Immature natural killer cell (primary cell): ENCODE measurements around the gene SAMD4A. TPM values are rescaled to one million over a fixed set of nuclear protein-coding genes. Genes with fewer than 3 reads are reported as not detected.

ENCODE experiments used
- DNase-seq, 3 donors: peaks; one replicate each; pipeline ENCODE4 v3.0.0; 2022; ENCODE audit warnings: mixed read lengths in 1 of 3
- H3K27ac Mint-ChIP-seq, 6 donors: one replicate each; pipeline ENCODE4 v1.8.0; 2020; ENCODE audit warnings: mixed read lengths in 6 of 6, mild to moderate bottlenecking in 5 of 6, inconsistent platforms in 4 of 6, moderate library complexity in 3 of 6
- H3K27me3 Mint-ChIP-seq, 3 donors: one replicate each; pipeline ENCODE4 v1.8.0; 2020 to 2021; ENCODE audit warnings: low read depth in 3 of 3, mild to moderate bottlenecking in 3 of 3, mixed read lengths in 3 of 3, moderate library complexity in 3 of 3, inconsistent platforms in 1 of 3
- H3K36me3 Mint-ChIP-seq, 3 donors: one replicate each; pipeline ENCODE4 v1.8.0; 2020; ENCODE audit warnings: mixed read lengths in 3 of 3, inconsistent platforms in 2 of 3, mild to moderate bottlenecking in 2 of 3
- H3K4me1 Mint-ChIP-seq, 2 donors: one replicate each; pipeline ENCODE4 v1.8.0; 2020; ENCODE audit warnings: inconsistent platforms in 2 of 2, mild to moderate bottlenecking in 2 of 2, mixed read lengths in 2 of 2, moderate library complexity in 1 of 2
- H3K4me3 Mint-ChIP-seq, 5 donors: one replicate each; pipeline ENCODE4 v1.8.0; 2020; ENCODE audit warnings: mild to moderate bottlenecking in 5 of 5, mixed read lengths in 5 of 5, inconsistent platforms in 3 of 5, moderate library complexity in 3 of 5
- H3K9me3 Mint-ChIP-seq, 6 donors: one replicate each; pipeline ENCODE4 v1.8.0; 2020; ENCODE audit warnings: mild to moderate bottlenecking in 6 of 6, mixed read lengths in 6 of 6, inconsistent platforms in 4 of 6, moderate library complexity in 3 of 6
- polyA plus RNA-seq, 3 donors: library from polyadenylated mRNA; unstranded; fragments of 300-500 nt; fragmentation: Illumina TruSeq; gene quantifications; one replicate each; pipeline ENCODE4 v1.2.3, GENCODE V29; 2021

The SAMD4A gene
- polyA plus RNA-seq, 3 donors from 2014 or later, result not detected

GRCh38 chr14:54550514-54550913 is 16.4 kb upstream of the SAMD4A start:
- Mint-ChIP-seq H3K9me3 (no peaks in the 10 kb centered on the region), H3K36me3 (peaks cover 0 to 10% (median 0%) of the 10 kb centered on the region in 3 donors)

GRCh38 chr14:54554401-54554800 is 12.5 kb upstream of the SAMD4A start:
- no peaks in the 10 kb centered on the region for H3K36me3 Mint-ChIP-seq
- no peaks in the 10 kb centered on the region for H3K9me3 Mint-ChIP-seq
- H3K27me3 Mint-ChIP-seq, result peaks cover 1 to 6% (median 3%) of the 10 kb centered on the region in 3 donors

More at GRCh38 chr14:54550514-54550913, 16.4 kb upstream of the SAMD4A start:
- Mint-ChIP-seq H3K27ac (no peak overlapping the region), H3K4me1 (no peaks in the 10 kb centered on the region), H3K27me3 (peaks cover 1 to 11% (median 3%) of the 10 kb centered on the region in 3 donors), H3K4me3 (no peak overlapping the region)
- DNase-seq, result no peak

GRCh38 chr14:54555651-54556050 is 11.3 kb upstream of the SAMD4A start:
- Mint-ChIP-seq H3K4me1 (no peaks in the 10 kb centered on the region), H3K4me3 (no peak overlapping the region), H3K36me3 (no peaks in the 10 kb centered on the region), H3K9me3 (no peaks in the 10 kb centered on the region), H3K27ac (no peak overlapping the region), H3K27me3 (peaks cover 1 to 6% (median 3%) of the 10 kb centered on the region in 3 donors)
- DNase-seq, result no peak

More at GRCh38 chr14:54554401-54554800, 12.5 kb upstream of the SAMD4A start:
- no peak for DNase-seq
- Mint-ChIP-seq H3K4me1 (no peaks in the 10 kb centered on the region), H3K27ac (no peak overlapping the region), H3K4me3 (no peak overlapping the region)

GRCh38 chr14:54556535-54556934 is 10.4 kb upstream of the SAMD4A start:
- no peak for DNase-seq
- Mint-ChIP-seq H3K9me3 (no peaks in the 10 kb centered on the region), H3K27me3 (peaks cover 0 to 3% (median 1%) of the 10 kb centered on the region in 3 donors), H3K4me1 (no peaks in the 10 kb centered on the region), H3K36me3 (no peaks in the 10 kb centered on the region), H3K4me3 (no peak overlapping the region), H3K27ac (no peak overlapping the region)

- no peak for DNase-seq
- Mint-ChIP-seq H3K27ac (no peak overlapping the region), H3K4me3 (no peak overlapping the region), H3K9me3 (no peaks in the 10 kb centered on the region), H3K36me3 (no peaks in the 10 kb centered on the region), H3K4me1 (peaks cover 12 to 18% of the 10 kb centered on the region in 2 donors), H3K27me3 (peaks cover under 1 to 8% (median 4%) of the 10 kb centered on the region in 3 donors)
Measured at GRCh38 chr14:54562334-54562733, 4.6 kb upstream of the SAMD4A start.

GRCh38 chr14:54564071-54564867 is 2.7 kb upstream of the SAMD4A start:
- peak; percentile 40 to 54 (median 54) for DNase-seq
- Mint-ChIP-seq H3K4me1 (peaks cover 25 to 28% of the 10 kb centered on the region in 2 donors), H3K36me3 (no peaks in the 10 kb centered on the region), H3K9me3 (no peaks in the 10 kb centered on the region), H3K27me3 (peaks cover 8 to 16% (median 14%) of the 10 kb centered on the region in 3 donors), H3K27ac (no peak overlapping the region), H3K4me3 (peak overlapping the region; percentile 47 to 80 (median 77))

- H3K27me3 Mint-ChIP-seq, result peaks cover 8 to 23% (median 15%) of the 10 kb centered on the region in 3 donors
- no peaks in the 10 kb centered on the region for H3K36me3 Mint-ChIP-seq
- peaks cover 25 to 28% of the 10 kb centered on the region in 2 donors for H3K4me1 Mint-ChIP-seq
Measured at GRCh38 chr14:54564868-54565784, 1.8 kb upstream of the SAMD4A start.

GRCh38 chr14:54565785-54566409 is 1.0 kb upstream of the SAMD4A start:
- DNase-seq, result peak; percentile 39 to 52 (median 39)
- H3K4me1 Mint-ChIP-seq, result peaks cover 25 to 28% of the 10 kb centered on the region in 2 donors
- peaks cover 10 to 28% (median 16%) of the 10 kb centered on the region in 3 donors for H3K27me3 Mint-ChIP-seq
- H3K4me3 Mint-ChIP-seq, result peak overlapping the region; percentile 63 to 80 (median 78)
- H3K27ac Mint-ChIP-seq, result no peak overlapping the region
- no peaks in the 10 kb centered on the region for H3K36me3 Mint-ChIP-seq
- no peaks in the 10 kb centered on the region for H3K9me3 Mint-ChIP-seq

More at GRCh38 chr14:54564868-54565784, 1.8 kb upstream of the SAMD4A start:
- no peaks in the 10 kb centered on the region for H3K9me3 Mint-ChIP-seq
- no peak overlapping the region for H3K27ac Mint-ChIP-seq
- DNase-seq, result peak; percentile 7 to 25 (median 17)
- H3K4me3 Mint-ChIP-seq, result peak overlapping the region; percentile 63 to 80 (median 78)

GRCh38 chr14:54567224-54567638 is 303 bp downstream of the SAMD4A start:
- H3K36me3 Mint-ChIP-seq, result peaks cover 1 to 6% (median 4%) of the 10 kb centered on the region in 3 donors
- peak in 2 of 3 donors; percentile 5 to 7 for DNase-seq
- H3K4me1 Mint-ChIP-seq, result peaks cover 25 to 28% of the 10 kb centered on the region in 2 donors
- peaks cover 3 to 6% (median 4%) of the 10 kb centered on the region in 6 donors for H3K9me3 Mint-ChIP-seq
- peaks cover 15 to 31% (median 28%) of the 10 kb centered on the region in 3 donors for H3K27me3 Mint-ChIP-seq
- peak overlapping the region; percentile 82 to 92 (median 89) for H3K4me3 Mint-ChIP-seq
- H3K27ac Mint-ChIP-seq, result no peak overlapping the region

- Mint-ChIP-seq H3K4me1 (peaks cover 25 to 28% of the 10 kb centered on the region in 2 donors), H3K4me3 (peak overlapping the region; percentile 82 to 92 (median 89)), H3K27ac (no peak overlapping the region), H3K27me3 (peaks cover 18 to 33% (median 29%) of the 10 kb centered on the region in 3 donors), H3K36me3 (peaks cover 4 to 8% (median 7%) of the 10 kb centered on the region in 3 donors), H3K9me3 (peaks cover 5 to 12% (median 9%) of the 10 kb centered on the region in 6 donors)
- DNase-seq, result peak; percentile 16 to 32 (median 20)
Measured at GRCh38 chr14:54567639-54568561, 972 bp downstream of the SAMD4A start.

- peaks cover 24 to 38% (median 36%) of the 10 kb centered on the region in 3 donors for H3K27me3 Mint-ChIP-seq
- peaks cover 25 to 27% of the 10 kb centered on the region in 2 donors for H3K4me1 Mint-ChIP-seq
- H3K9me3 Mint-ChIP-seq, result peaks cover 5 to 21% (median 19%) of the 10 kb centered on the region in 6 donors
- H3K4me3 Mint-ChIP-seq, result peak overlapping the region; percentile 18 to 82 (median 47)
- no peak for DNase-seq
- H3K27ac Mint-ChIP-seq, result no peak overlapping the region
- H3K36me3 Mint-ChIP-seq, result peaks cover 9 to 15% (median 11%) of the 10 kb centered on the region in 3 donors
Measured at GRCh38 chr14:54568821-54569595, 2.1 kb downstream of the SAMD4A start.

- Mint-ChIP-seq H3K4me1 (peaks cover 16 to 17% of the 10 kb centered on the region in 2 donors), H3K9me3 (peaks cover 5 to 21% (median 20%) of the 10 kb centered on the region in 6 donors), H3K27ac (no peak overlapping the region), H3K27me3 (peaks cover 24 to 40% (median 39%) of the 10 kb centered on the region in 3 donors), H3K36me3 (peaks cover 9 to 15% (median 11%) of the 10 kb centered on the region in 3 donors), H3K4me3 (no peak overlapping the region)
- no peak for DNase-seq
Measured at GRCh38 chr14:54570047-54570446, 3.1 kb downstream of the SAMD4A start.
